ENCODE results near the gene USF3. TPM values are rescaled to one million over a fixed set of nuclear protein-coding genes. Genes with fewer than 3 reads are reported as not detected.

Gene USF3
- total and polyA plus RNA-seq, 2 of the 4 experiments (the other 2 are of a cell fraction) = 3.0 to 5.2 TPM

- Histone ChIP-seq H3K27ac (ENCODE audit: insufficient read depth, low read length) (no peak overlapping the region), H3K4me2 (ENCODE audit: low read depth, low read length) (no peak overlapping the region), H2AK9ac (replicated peaks; ENCODE audit: low read depth, low read length, poor library complexity) (no peak overlapping the region), H3K9ac (ENCODE audit: low read depth, low read length) (no peak overlapping the region), H3K4me3 (ENCODE audit: insufficient read depth, low read depth, low read length) (no peak overlapping the region), H2AK5ac (ENCODE audit: low read depth, low read length) (no peak overlapping the region), H3K23ac (ENCODE audit: low read depth, low read length) (no peak overlapping the region), H4K91ac (ENCODE audit: insufficient read depth, low read depth, low read length) (no peak overlapping the region), H4K5ac (ENCODE audit: low read depth, low read length) (no peak overlapping the region), H3K4me1 (ENCODE audit: control insufficient read depth, insufficient read depth, low read length) (no peaks in the 10 kb centered on the region), H4K8ac (ENCODE audit: low read depth in 2 of 2, low read length in 2 of 2) (no peak overlapping the region), H3K9me3 (ENCODE audit: control insufficient read depth, insufficient read depth, low read length) (no peaks in the 10 kb centered on the region), H2AFZ (replicated peaks; ENCODE audit: low read length, poor library complexity) (no peak overlapping the region), H2BK5ac (ENCODE audit: low read depth, low read length, poor library complexity, severe bottlenecking) (no peak overlapping the region), H2BK15ac (ENCODE audit: low read depth, low read length) (no peak overlapping the region), H3K36me3 (ENCODE audit: control insufficient read depth, insufficient read depth, low read length) (no peaks in the 10 kb centered on the region), H3K9me1 (ENCODE audit: insufficient read depth, low read length) (no peaks in the 10 kb centered on the region), H2BK120ac (ENCODE audit: low read depth, low read length) (no peak overlapping the region), H3K18ac (ENCODE audit: low read depth, low read length) (no peak overlapping the region), H3K56ac (ENCODE audit: extremely low read depth, insufficient read depth, low read length) (no peak overlapping the region), H2BK20ac (ENCODE audit: low read depth, low read length) (no peak overlapping the region), H3K27me3 (ENCODE audit: control insufficient read depth, insufficient read depth, low read length) (peaks cover 6% of the 10 kb centered on the region), H3K79me1 (ENCODE audit: low read depth in 1 of 2, low read length in 2 of 2) (no peaks in the 10 kb centered on the region), H3K14ac (replicated peaks; ENCODE audit: low read depth, low read length) (no peak overlapping the region), H4K20me1 (ENCODE audit: insufficient read depth, low read length) (no peaks in the 10 kb centered on the region), H3K4ac (ENCODE audit: low read depth, low read length) (no peak overlapping the region)
- intact Hi-C loops (cut with micrococcal nuclease) = no loop called here
- in situ Hi-C loops (cut with MboI; ENCODE audit: low sequenced_read_pairs) = no loop called here
- TF ChIP-seq BHLHE40 (IDR thresholded peaks at IDR 0.05; ENCODE audit: low read depth, low read length) (no peak), MAFK (IDR thresholded peaks at IDR 0.05; ENCODE audit: low read depth, low read length) (no peak), SMC3 (IDR thresholded peaks at IDR 0.05; ENCODE audit: low read depth, low read length) (no peak), RFX5 (IDR thresholded peaks at IDR 0.05; ENCODE audit: low read depth, low read length) (no peak), RAD21 (IDR thresholded peaks at IDR 0.05; ENCODE audit: low read length) (no peak), POLR2A (IDR thresholded peaks at IDR 0.05; ENCODE audit: low read depth, low read length) (no peak), RCOR1 (IDR thresholded peaks at IDR 0.05; ENCODE audit: insufficient replicate concordance, low read length) (no peak), FOS (IDR thresholded peaks at IDR 0.05; ENCODE audit: low read depth, low read length) (no peak), MXI1 (IDR thresholded peaks at IDR 0.05; ENCODE audit: borderline replicate concordance, low read depth, low read length) (no peak), MAZ (IDR thresholded peaks at IDR 0.05; ENCODE audit: borderline replicate concordance, low read depth, low read length) (no peak), CEBPB (IDR thresholded peaks at IDR 0.05; ENCODE audit: low read depth, low read length) (no peak), CHD1 (IDR thresholded peaks at IDR 0.05; ENCODE audit: low read depth, low read length) (no peak), NFE2L2 (IDR thresholded peaks at IDR 0.05; ENCODE audit: low read depth, low read length) (no peak), ELK1 (IDR thresholded peaks at IDR 0.05; ENCODE audit: borderline replicate concordance, low read depth, low read length) (no peak), CTCF (conservative IDR thresholded peaks at IDR 0.05; ENCODE audit: low read depth, low read length) (no peak), USF2 (IDR thresholded peaks at IDR 0.05; ENCODE audit: low read depth, low read length) (no peak)
- ChIA-PET POLR2A (ENCODE audit: unreplicated experiment) (no interaction called here), CTCF (no interaction called here)
- no TSS peak for BruUV-seq (replicated peaks)
- WGBS, 2 experiments (ENCODE audit: extremely low coverage in 2 of 2, insufficient read length in 1 of 2) = 74% methylated on average over 3 of the region's 5 CpGs; no CpG with 5 or more reads in 1 of the 2 experiments
- dilution Hi-C loops (cut with HindIII; ENCODE audit: low sequenced_read_pairs, unreplicated experiment) = no loop called here
- DNase-seq (no peak), ATAC-seq (ENCODE audit: low read depth) (no peak)
These were observed 82.0 kb downstream of the USF3 start for GRCh38 chr3:113614402-113614801.
